Small intestine (tissue), 7 donors: ENCODE results near the gene ARNT2. TPM values are rescaled to one million over a fixed set of nuclear protein-coding genes. Genes with fewer than 3 reads are reported as not detected.

Source experiments
- DNase-seq, 2 donors: peaks; one replicate each; pipeline versions ENCODE4 v3.0.0 to v3.0.0-alpha.2; 2013
- FAIRE-seq: peaks from 2 replicates; lab custom pipeline; 2012; peaks lifted over from hg19 to GRCh38; lab: Jason Lieb, UNC
- H3K27ac ChIP-seq, 3 donors: one replicate each; pipeline ENCODE4 v1.5.1; 2013; ENCODE audit warnings: low read length in 2 of 3, mild to moderate bottlenecking in 2 of 3, control low read depth in 1 of 3, inconsistent platforms in 1 of 3, low read depth in 1 of 3, moderate library complexity in 1 of 3
- H3K27me3 ChIP-seq, 3 donors: one replicate each; pipeline ENCODE4 v1.6.1; 2013; ENCODE audit warnings: low read length in 3 of 3, inconsistent platforms in 1 of 3; ENCODE audit not compliant: control insufficient read depth in 3 of 3, insufficient read depth in 3 of 3
- H3K36me3 ChIP-seq, 3 donors: one replicate each; pipeline ENCODE4 v1.6.1; 2013; ENCODE audit warnings: low read length in 3 of 3, inconsistent platforms in 1 of 3, low read depth in 1 of 3, mild to moderate bottlenecking in 1 of 3, moderate library complexity in 1 of 3; ENCODE audit not compliant: control insufficient read depth in 3 of 3, insufficient read depth in 2 of 3
- H3K4me1 ChIP-seq, 3 donors: one replicate each; pipeline ENCODE4 v1.6.1; 2013; ENCODE audit warnings: low read length in 2 of 3, inconsistent platforms in 1 of 3, low read depth in 1 of 3, mild to moderate bottlenecking in 1 of 3, moderate library complexity in 1 of 3; ENCODE audit not compliant: control insufficient read depth in 3 of 3, insufficient read depth in 2 of 3
- H3K4me3 ChIP-seq, 3 donors: one replicate each; pipeline ENCODE4 v1.5.1; 2013; ENCODE audit warnings: low read length in 3 of 3, control low read depth in 1 of 3, inconsistent platforms in 1 of 3, low read depth in 1 of 3, mild to moderate bottlenecking in 1 of 3, moderate library complexity in 1 of 3
- H3K9me3 ChIP-seq, 2 donors: one replicate each; pipeline ENCODE4 v1.6.1; 2013; ENCODE audit warnings: low read depth in 1 of 2, low read length in 1 of 2; ENCODE audit not compliant: control insufficient read depth in 2 of 2, insufficient read depth in 1 of 2
- WGBS, 3 donors: extraction: QIAGEN DNeasy Blood & Tissue Kit; methylation state at CpG; one replicate each; pipeline ENCODE4 v1.1.7; 2013; 5-methylcytosine and 5-hydroxymethylcytosine counted together
- polyA plus RNA-seq, 4 donors: library from polyadenylated mRNA; stranded (reverse) in 3 of 4; unstranded in 1 of 4; fragments of 200-250 nt in 3 of 4; fragments of 120-200 nt in 1 of 4; gene quantifications; one replicate each; pipeline versions ENCODE4 v1.2.1 to v1.2.3, GENCODE V29; 2013
- donor health status: healthy with polysubstance abuse.
- donor health status: control.
- donor health status: control.
- donor health status: Bipolar disorder and iron deficiency.
- donor health status: healthy.

ARNT2 gene
- polyA plus RNA-seq, 4 donors = 0.45 to 4.4 (median 2.4) TPM

- 59 to 73% (median 63%) methylated on average over 5 of the region's 5 CpGs for WGBS, 3 donors
- DNase-seq (no peak), FAIRE-seq (no peak)
- no peaks in the 10 kb centered on the region for H3K4me1 ChIP-seq
- no peaks in the 10 kb centered on the region for H3K27me3 ChIP-seq
- H3K4me3 ChIP-seq = no peak overlapping the region
- no peaks in the 10 kb centered on the region for H3K9me3 ChIP-seq
- no peak overlapping the region for H3K27ac ChIP-seq
- peaks cover 0 to 2% (median 0%) of the 10 kb centered on the region in 3 donors for H3K36me3 ChIP-seq
Observed at GRCh38 chr15:80550219-80550907, 146.2 kb downstream of the ARNT2 start.

- no peak for FAIRE-seq
Observed at GRCh38 chr15:80550908-80551260, 146.7 kb downstream of the ARNT2 start.

GRCh38 chr15:80551348-80551747 is 147.2 kb downstream of the ARNT2 start:
- FAIRE-seq = no peak
- Histone ChIP-seq H3K36me3 (peaks cover 0 to 2% (median 0%) of the 10 kb centered on the region in 3 donors), H3K27ac (no peak overlapping the region), H3K27me3 (no peaks in the 10 kb centered on the region), H3K9me3 (no peaks in the 10 kb centered on the region), H3K4me1 (no peaks in the 10 kb centered on the region), H3K4me3 (no peak overlapping the region)
- WGBS, 3 donors = 78 to 91% (median 84%) methylated on average over 3 of the region's 3 CpGs
- no peak for DNase-seq

More at GRCh38 chr15:80550908-80551260, 146.7 kb downstream of the ARNT2 start:
- Histone ChIP-seq H3K4me3 (no peak overlapping the region), H3K27ac (no peak overlapping the region), H3K36me3 (peaks cover 0 to 2% (median 0%) of the 10 kb centered on the region in 3 donors), H3K4me1 (no peaks in the 10 kb centered on the region), H3K9me3 (no peaks in the 10 kb centered on the region), H3K27me3 (no peaks in the 10 kb centered on the region)
- DNase-seq = no peak
- 39 to 48% (median 43%) methylated on average over 4 of the region's 4 CpGs for WGBS, 3 donors

DNA sequence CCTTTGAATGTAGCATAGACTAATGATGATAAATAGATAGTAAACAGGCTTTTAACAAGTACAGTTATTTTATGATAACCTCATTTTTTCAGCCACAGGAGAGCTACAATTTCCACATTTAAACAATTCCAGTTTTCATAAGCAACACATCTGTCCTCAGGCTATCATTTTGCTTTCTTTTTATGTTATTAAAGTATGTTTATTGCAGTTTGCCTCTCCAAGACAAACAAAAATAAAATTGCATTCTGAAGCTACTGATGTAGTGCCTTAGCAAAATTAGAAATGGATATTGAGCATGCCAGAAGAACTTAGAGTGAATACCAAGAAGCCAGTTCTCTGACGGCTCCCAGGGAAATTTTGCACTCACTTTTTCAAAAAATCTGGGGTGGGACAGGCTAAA is 150.4 kb downstream of the ARNT2 start:
- DNase-seq (no peak), FAIRE-seq (no peak)
- no peak overlapping the region for H3K27ac ChIP-seq
- H3K4me3 ChIP-seq = no peak overlapping the region
- WGBS, 3 donors = 87 to 97% (median 97%) methylated on average over 1 of the region's 1 CpG
- no peaks in the 10 kb centered on the region for H3K4me1 ChIP-seq
- no peaks in the 10 kb centered on the region for H3K9me3 ChIP-seq
- H3K36me3 ChIP-seq = peaks cover 0 to 2% (median 0%) of the 10 kb centered on the region in 3 donors
- no peaks in the 10 kb centered on the region for H3K27me3 ChIP-seq

GRCh38 chr15:80556694-80557367 is 152.6 kb downstream of the ARNT2 start:
- Histone ChIP-seq H3K4me3 (no peak overlapping the region), H3K27ac (no peak overlapping the region), H3K27me3 (no peaks in the 10 kb centered on the region), H3K9me3 (no peaks in the 10 kb centered on the region), H3K4me1 (no peaks in the 10 kb centered on the region), H3K36me3 (peaks cover 0 to 2% (median 0%) of the 10 kb centered on the region in 3 donors)
- no peak for DNase-seq
- 82 to 92% (median 87%) methylated on average over 7 of the region's 7 CpGs for whole genome bisulfite sequencing, 3 donors
- no peak for FAIRE-seq

GRCh38 chr15:80557441-80558234 is 153.5 kb downstream of the ARNT2 start:
- DNase-seq (no peak), FAIRE-seq (no peak)
- H3K4me1 ChIP-seq = no peaks in the 10 kb centered on the region
- no peaks in the 10 kb centered on the region for H3K9me3 ChIP-seq
- WGBS, 3 donors = 79 to 86% (median 82%) methylated on average over 5 of the region's 5 CpGs
- H3K27ac ChIP-seq = no peak overlapping the region
- H3K36me3 ChIP-seq = peaks cover 0 to 2% (median 0%) of the 10 kb centered on the region in 3 donors
- H3K4me3 ChIP-seq = no peak overlapping the region
- H3K27me3 ChIP-seq = no peaks in the 10 kb centered on the region

DNA sequence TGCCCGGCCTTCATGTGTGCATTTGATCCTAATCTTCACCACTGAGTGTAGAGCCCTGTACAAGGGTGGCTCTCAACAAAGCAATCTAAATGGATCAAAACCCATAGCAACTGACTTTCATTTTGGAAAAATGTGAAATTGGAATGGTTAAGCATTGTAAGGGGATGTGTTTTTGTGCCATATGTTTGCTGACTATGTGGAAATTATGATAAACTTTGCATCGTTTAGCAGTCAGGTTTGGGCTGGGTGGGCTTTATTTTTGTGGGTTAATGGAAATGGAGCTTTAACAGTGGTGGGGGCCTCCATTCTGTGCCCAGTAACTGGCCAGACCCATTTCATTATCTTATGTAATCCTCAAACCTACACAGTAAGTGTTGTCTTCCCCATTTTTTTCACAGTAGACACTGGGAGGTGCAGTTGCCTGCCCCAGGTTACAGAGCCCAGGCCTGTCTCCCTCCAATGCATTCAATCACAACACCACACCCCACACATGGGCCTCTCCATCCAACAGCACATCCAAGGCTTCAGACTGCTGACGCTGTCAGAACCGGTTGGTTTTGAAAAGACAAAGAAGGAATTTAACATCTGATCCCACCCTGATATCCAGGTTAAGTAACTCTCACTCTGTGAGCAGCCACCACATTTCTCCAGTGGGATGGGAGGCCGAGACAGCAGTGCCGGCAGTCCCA is 154.6 kb downstream of the ARNT2 start:
- Histone ChIP-seq H3K4me1 (no peaks in the 10 kb centered on the region), H3K27ac (no peak overlapping the region), H3K27me3 (no peaks in the 10 kb centered on the region), H3K4me3 (no peak overlapping the region), H3K36me3 (peaks cover 0 to 2% (median 0%) of the 10 kb centered on the region in 3 donors), H3K9me3 (no peaks in the 10 kb centered on the region)
- DNase-seq (no peak), FAIRE-seq (no peak)
- 84 to 95% (median 85%) methylated on average over 6 of the region's 6 CpGs for WGBS, 3 donors

- WGBS, 3 donors = 68 to 81% (median 73%) methylated on average over 8 of the region's 8 CpGs
Observed at GRCh38 chr15:80559320-80559693, 155.1 kb downstream of the ARNT2 start.

More at GRCh38 chr15:80559320-80559693, 155.1 kb downstream of the ARNT2 start:
- DNase-seq (no peak), FAIRE-seq (no peak)
- no peaks in the 10 kb centered on the region for H3K4me1 ChIP-seq
- H3K27ac ChIP-seq = no peak overlapping the region
- peaks cover 0 to 5% (median 0%) of the 10 kb centered on the region in 3 donors for H3K36me3 ChIP-seq
- no peak overlapping the region for H3K4me3 ChIP-seq
- no peaks in the 10 kb centered on the region for H3K27me3 ChIP-seq
- H3K9me3 ChIP-seq = no peaks in the 10 kb centered on the region
